Progenitor cell of endocrine pancreas (in vitro differentiated cells): Measurements from ENCODE around the gene TAGLN. TPM values are rescaled to one million over a fixed set of nuclear protein-coding genes. Genes with fewer than 3 reads are reported as not detected.
"Not testable (repeated sequence)": the region's sequence is repeated elsewhere in the genome, so short reads cannot be mapped to it uniquely, and the experiment has no call there.

ENCODE experiments used
- DNase-seq: peaks from one replicate; pipeline ENCODE4 v3.0.0; 2021; ENCODE audit warnings: low spot score; ENCODE audit not compliant: unreplicated experiment
- H3K27ac Mint-ChIP-seq: 2 replicates; pipeline ENCODE4 v1.8.0; 2021; ENCODE audit warnings: mild to moderate bottlenecking, moderate library complexity, mixed read lengths
- H3K27me3 Mint-ChIP-seq: 2 replicates; pipeline ENCODE4 v1.8.0; 2021; ENCODE audit warnings: mixed read lengths
- H3K36me3 Mint-ChIP-seq: 2 replicates; pipeline ENCODE4 v1.8.0; 2022; ENCODE audit warnings: mixed read lengths; ENCODE audit not compliant: insufficient read depth
- H3K4me1 Mint-ChIP-seq: 2 replicates; pipeline ENCODE4 v1.8.0; 2021; ENCODE audit warnings: low read depth, mixed read lengths
- H3K4me3 Mint-ChIP-seq: 2 replicates; pipeline ENCODE4 v1.8.0; 2021; ENCODE audit warnings: low read depth, mild to moderate bottlenecking, moderate library complexity, mixed read lengths
- H3K9me3 Mint-ChIP-seq: 2 replicates; pipeline ENCODE4 v1.8.0; 2021; ENCODE audit warnings: low read depth, mixed read lengths
- total RNA-seq: library from RNA; stranded (reverse); gene quantifications from 2 replicates; pipeline ENCODE4 v1.2.1, GENCODE V29; 2021
- TF ChIP-seq, protein P1 (sequence below): fragments of 200-600 bp; sonication (generic); IDR thresholded peaks from one replicate; pipeline ENCODE4 v1.5.0; 2021; ENCODE audit warnings: antibody characterized with exemption, mild to moderate bottlenecking; ENCODE audit not compliant: unreplicated experiment

Gene TAGLN
- total RNA-seq, 1 donor from 2014 or later: 41.4 TPM

- peaks cover 13% of the 10 kb centered on the region for H3K36me3 Mint-ChIP-seq
- not testable (repeated sequence) for H3K9me3 Mint-ChIP-seq, H3K27ac Mint-ChIP-seq, H3K27me3 Mint-ChIP-seq, H3K4me3 Mint-ChIP-seq, H3K4me1 Mint-ChIP-seq, DNase-seq
These were observed 8.3 kb downstream of the TAGLN start for GRCh38 chr11:117207481-117207880.

- not testable (repeated sequence) for H3K27ac Mint-ChIP-seq, H3K4me1 Mint-ChIP-seq, H3K27me3 Mint-ChIP-seq, H3K4me3 Mint-ChIP-seq, H3K9me3 Mint-ChIP-seq, DNase-seq
- H3K36me3 Mint-ChIP-seq: peaks cover 18% of the 10 kb centered on the region
These were observed 9.5 kb downstream of the TAGLN start for GRCh38 chr11:117208710-117209109.

DNA sequence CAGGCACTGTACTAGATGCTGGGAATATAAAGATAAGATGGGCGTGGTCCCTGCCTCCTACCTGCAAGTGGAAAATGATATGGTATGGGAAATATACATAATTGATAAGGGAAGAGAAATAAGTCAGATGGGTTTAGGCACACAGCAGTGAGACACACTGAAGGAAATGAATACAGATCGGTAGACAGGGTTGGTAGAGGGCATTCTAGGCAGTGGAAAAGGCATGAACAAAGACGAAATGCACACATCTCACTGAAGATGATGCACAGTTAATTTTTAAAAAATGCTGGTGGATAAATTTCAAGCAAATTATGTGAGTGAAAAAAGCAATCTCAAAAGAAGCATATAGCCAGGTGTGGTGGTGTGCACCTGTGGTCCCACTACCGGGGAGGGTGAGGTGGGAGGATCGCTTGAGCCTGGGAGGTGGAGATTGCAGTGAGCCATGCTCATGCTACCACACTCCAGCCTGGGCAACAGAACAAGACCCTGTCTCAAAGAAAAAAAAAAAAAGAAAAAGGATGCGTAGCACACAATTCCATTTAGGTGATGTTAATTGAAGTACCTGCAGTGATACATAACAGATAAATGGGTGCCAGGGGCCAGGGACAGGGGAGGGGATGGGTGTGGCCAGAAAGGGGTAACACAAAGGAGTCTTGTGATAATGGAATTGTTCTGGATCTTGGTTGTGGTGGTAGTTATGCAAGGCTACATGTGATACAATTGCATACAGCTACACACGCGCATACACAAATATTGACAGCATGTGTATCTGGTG, 10.4 kb downstream of the TAGLN start:
- H3K27ac Mint-ChIP-seq, H3K4me1 Mint-ChIP-seq, H3K27me3 Mint-ChIP-seq, DNase-seq, H3K9me3 Mint-ChIP-seq, H3K4me3 Mint-ChIP-seq: not testable (repeated sequence)
- H3K36me3 Mint-ChIP-seq: peaks cover 18% of the 10 kb centered on the region

DNA sequence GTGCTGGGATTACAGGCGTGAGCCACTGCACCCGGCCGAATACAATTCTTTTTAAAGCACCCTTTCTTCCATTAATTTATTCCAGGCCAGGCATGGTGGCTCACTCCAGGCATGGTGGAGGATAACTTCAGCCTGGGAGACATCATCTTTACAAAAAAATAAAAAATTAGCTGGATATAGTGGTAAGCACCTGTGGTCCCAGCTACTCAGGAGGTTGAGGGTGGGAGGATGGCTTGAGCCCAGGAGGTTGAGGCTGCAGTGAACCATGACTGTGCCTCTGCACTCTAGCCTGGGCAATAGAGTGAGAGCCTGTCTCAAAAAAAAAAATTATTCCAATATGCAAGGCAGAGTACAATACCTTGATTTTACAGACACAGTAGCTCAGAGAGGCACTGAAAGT, 11.4 kb downstream of the TAGLN start:
- H3K4me3 Mint-ChIP-seq: no peak overlapping the region
- H3K9me3 Mint-ChIP-seq: no peaks in the 10 kb centered on the region
- H3K4me1 Mint-ChIP-seq: no peaks in the 10 kb centered on the region
- peaks cover 15% of the 10 kb centered on the region for H3K36me3 Mint-ChIP-seq
- H3K27me3 Mint-ChIP-seq: no peaks in the 10 kb centered on the region
- no peak for DNase-seq
- TF ChIP-seq, protein P1, sequence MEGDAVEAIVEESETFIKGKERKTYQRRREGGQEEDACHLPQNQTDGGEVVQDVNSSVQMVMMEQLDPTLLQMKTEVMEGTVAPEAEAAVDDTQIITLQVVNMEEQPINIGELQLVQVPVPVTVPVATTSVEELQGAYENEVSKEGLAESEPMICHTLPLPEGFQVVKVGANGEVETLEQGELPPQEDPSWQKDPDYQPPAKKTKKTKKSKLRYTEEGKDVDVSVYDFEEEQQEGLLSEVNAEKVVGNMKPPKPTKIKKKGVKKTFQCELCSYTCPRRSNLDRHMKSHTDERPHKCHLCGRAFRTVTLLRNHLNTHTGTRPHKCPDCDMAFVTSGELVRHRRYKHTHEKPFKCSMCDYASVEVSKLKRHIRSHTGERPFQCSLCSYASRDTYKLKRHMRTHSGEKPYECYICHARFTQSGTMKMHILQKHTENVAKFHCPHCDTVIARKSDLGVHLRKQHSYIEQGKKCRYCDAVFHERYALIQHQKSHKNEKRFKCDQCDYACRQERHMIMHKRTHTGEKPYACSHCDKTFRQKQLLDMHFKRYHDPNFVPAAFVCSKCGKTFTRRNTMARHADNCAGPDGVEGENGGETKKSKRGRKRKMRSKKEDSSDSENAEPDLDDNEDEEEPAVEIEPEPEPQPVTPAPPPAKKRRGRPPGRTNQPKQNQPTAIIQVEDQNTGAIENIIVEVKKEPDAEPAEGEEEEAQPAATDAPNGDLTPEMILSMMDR: no peak
- H3K27ac Mint-ChIP-seq: no peak overlapping the region

- TF ChIP-seq, protein P1: no peak
- no peaks in the 10 kb centered on the region for H3K27me3 Mint-ChIP-seq
- no peak overlapping the region for H3K4me3 Mint-ChIP-seq
- H3K9me3 Mint-ChIP-seq: no peaks in the 10 kb centered on the region
- H3K4me1 Mint-ChIP-seq: no peaks in the 10 kb centered on the region
- no peak overlapping the region for H3K27ac Mint-ChIP-seq
- DNase-seq: no peak
- peaks cover 19% of the 10 kb centered on the region for H3K36me3 Mint-ChIP-seq
These were observed 13.7 kb downstream of the TAGLN start for GRCh38 chr11:117212697-117213355.

GRCh38 chr11:117214404-117215110, 15.4 kb downstream of the TAGLN start:
- no peaks in the 10 kb centered on the region for H3K9me3 Mint-ChIP-seq
- no peak overlapping the region for H3K27ac Mint-ChIP-seq
- no peaks in the 10 kb centered on the region for H3K4me1 Mint-ChIP-seq
- TF ChIP-seq, protein P1: no peak
- peaks cover 20% of the 10 kb centered on the region for H3K36me3 Mint-ChIP-seq
- no peak overlapping the region for H3K4me3 Mint-ChIP-seq
- DNase-seq: no peak
- H3K27me3 Mint-ChIP-seq: no peaks in the 10 kb centered on the region
